Adrenal gland (tissue), 5 donors: ENCODE data around the gene SFT2D3.

Experiments
- CTCF ChIP-seq, 6 experiments: fragments of 450-650 bp in 4 of 6; fragments of 200-600 bp in 2 of 6; sonication (generic) in 1 of 6; IDR thresholded peaks; 1 replicate in 5 of 6; 2 replicates in 1 of 6; pipeline versions ENCODE4 v1.5.1 to v1.8.0; 2016 to 2021; ENCODE audit warnings: antibody characterized with exemption in 6 of 6, mild to moderate bottlenecking in 2 of 6, moderate library complexity in 1 of 6
- POLR2A ChIP-seq, 2 donors: fragments of 450-650 bp; IDR thresholded peaks; one replicate each; pipeline ENCODE4 v1.6.1; 2017; ENCODE audit warnings: antibody characterized with exemption in 2 of 2, mild to moderate bottlenecking in 2 of 2, moderate library complexity in 1 of 2
- donor health status: DM: no; HTN: no; CAD: no.

GRCh38 chr2:127678531-127678930 is 22.8 kb upstream of the SFT2D3 start:
- TF ChIP-seq POLR2A (IDR thresholded peaks at IDR 0.05) (no peak), CTCF (IDR thresholded peaks at IDR 0.05) (no peak)
